HG03060 (cell line): Measurements from ENCODE around the gene CADM2.
A peak's percentile ranks its signal among the peaks of the same experiment; 100 is the strongest.

Experiments used
- ATAC-seq: cut with Tn5 transposase; IDR thresholded peaks from one replicate; pipeline ENCODE4 v1.9.1; 2021; ENCODE audit warnings: low read depth, moderate number of reproducible peaks; ENCODE audit not compliant: unreplicated experiment

The CADM2 gene

GRCh38 chr3:85535517-85535916 is 576.7 kb downstream of the CADM2 start:
- ATAC-seq = no peak

- no peak for ATAC-seq
Observed at GRCh38 chr3:85539232-85539631, 580.4 kb downstream of the CADM2 start.

- ATAC-seq = no peak
Observed at GRCh38 chr3:85554153-85554552, 595.4 kb downstream of the CADM2 start.

DNA sequence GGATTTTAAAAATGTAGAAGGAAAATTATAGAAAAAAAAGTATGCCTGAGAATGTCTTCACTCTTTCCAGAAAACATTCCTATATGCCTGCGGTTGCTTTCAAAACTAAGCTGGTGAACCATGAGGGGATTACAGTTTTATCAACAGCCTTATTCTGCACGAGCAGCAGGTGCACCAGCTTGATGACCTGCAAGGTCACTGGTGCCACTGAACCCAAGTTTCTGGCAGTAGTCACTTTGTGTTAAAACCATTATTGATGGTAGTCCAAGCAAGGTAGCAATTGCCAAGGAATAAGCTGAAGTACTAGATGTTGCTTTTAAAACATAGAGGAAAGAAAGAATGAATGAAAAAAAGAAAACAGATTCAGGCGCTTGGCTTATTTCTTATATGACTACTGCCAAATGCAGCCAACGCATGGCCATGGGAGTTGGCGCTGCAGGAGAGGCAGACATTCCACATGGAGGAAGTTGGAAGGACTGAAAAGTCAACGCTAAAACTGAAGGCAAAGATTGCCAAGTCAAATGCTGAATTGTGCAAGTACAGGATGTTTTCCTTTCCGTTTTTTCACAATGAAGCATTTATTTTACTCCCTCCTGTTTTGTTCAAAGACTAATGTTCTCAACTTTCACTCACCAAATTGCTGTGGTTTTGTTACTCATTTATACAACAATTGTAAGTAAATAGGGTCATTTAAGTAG is 601.4 kb downstream of the CADM2 start:
- no peak for ATAC-seq

DNA sequence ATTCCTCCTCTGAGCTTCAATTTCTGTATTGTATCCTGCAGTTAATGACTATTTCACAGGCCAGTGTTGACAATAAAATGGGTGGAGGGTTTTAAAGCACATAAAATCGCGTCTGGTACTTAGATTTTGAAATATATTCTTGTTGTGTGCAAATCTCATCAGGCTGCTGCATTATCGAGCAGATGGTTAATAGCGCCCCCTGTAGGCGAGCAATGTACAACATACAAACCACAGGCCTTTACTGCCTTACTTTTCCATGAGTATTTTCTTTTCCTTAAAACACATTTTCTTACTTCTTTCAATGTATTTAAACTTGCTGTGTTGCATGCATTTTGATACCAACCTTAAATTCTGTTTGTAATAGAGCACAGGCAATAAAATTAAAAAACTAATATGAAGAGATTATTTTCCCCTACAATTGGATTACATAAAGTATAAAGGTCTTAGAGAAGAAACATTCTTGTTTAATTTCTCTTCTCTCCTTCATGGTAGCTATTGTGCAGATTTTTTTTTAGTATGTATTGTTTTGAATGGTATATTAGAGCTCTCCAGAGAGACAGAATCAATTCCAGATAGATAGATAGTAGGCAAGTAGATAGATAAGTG is 608.4 kb downstream of the CADM2 start:
- no peak for ATAC-seq

DNA sequence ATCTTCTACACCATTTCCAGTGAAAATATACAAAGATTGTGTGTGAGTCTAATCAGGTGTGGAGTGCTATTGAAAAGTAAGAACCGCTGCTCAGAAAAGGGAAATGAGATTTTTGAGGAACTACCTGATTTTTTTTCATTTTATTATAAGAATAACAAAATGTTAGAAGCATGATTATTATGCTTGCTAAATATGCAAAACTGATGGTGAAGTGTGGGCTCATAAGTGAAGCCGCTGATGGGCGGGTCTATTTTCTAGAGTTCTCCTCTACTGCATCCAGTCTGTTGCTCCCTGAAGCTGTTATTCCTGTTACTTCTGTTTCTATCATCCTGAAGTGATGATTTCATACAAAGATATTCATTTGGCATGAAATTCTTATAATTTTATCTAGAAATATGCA is 612.0 kb downstream of the CADM2 start:
- ATAC-seq = no peak

DNA sequence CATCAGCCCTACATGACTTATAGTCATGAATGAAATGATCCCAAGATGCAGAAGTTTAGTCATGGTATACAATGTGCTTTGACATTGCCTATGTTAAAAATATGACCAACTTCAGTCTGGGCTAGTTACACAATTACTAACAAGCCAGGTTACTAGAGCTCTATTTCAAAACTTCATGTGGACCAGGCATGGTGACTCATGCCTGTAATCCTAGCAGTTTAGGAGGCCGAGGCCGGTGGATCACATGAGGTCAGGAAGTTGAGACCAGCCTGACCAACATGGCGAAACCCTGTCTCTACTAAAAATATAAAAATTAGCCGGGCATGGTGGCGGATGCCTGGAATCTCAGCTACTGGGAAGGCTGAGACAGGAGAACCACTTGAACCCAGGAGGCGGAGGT is 613.0 kb downstream of the CADM2 start:
- ATAC-seq = no peak

DNA sequence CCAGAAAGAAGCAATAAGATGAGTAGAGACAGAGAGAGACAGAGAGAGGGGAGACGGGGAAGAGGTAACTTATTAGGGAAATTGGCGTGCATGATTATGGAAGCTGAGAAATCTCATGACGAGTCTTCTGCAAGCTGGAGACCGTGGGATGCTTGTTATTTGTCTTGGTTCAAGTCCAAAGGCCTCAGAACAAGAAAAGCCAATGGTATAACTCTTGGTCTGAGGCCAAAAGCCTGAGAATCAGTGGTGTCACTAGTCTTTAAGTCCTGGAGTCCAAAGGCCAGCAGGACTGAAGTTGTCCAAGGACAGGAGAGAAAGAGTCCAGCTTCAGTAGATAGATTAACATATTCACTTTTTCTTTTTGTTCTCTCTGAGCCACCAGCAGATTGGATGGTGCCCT is 613.6 kb downstream of the CADM2 start:
- no peak for ATAC-seq

DNA sequence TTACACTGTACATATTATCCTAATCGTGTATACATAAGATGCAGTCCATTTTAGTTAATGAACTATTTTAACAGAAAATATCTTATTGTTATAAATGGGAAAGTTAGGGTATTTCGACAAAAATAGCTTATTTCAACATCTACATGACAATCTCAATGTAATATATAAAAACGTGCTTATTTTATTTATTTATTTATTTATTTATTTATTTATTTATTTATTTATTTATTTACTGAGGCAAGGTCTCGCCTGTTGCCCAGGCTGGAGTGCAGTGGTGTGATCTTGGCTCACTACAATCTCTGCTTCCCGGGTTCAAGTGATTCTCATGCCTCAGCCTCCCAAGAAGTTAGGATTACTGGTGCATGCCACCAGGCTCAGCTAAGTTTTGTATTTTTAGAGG is 614.2 kb downstream of the CADM2 start:
- ATAC-seq = no peak

- no peak for ATAC-seq
Observed at GRCh38 chr3:85574006-85574705, 615.4 kb downstream of the CADM2 start.

- peak; percentile 56 for ATAC-seq
Observed at GRCh38 chr3:85576091-85576690, 617.4 kb downstream of the CADM2 start.

- ATAC-seq = no peak
Observed at GRCh38 chr3:85576697-85577200, 618.0 kb downstream of the CADM2 start.

GRCh38 chr3:85584779-85585356 is 626.1 kb downstream of the CADM2 start:
- ATAC-seq = no peak

DNA sequence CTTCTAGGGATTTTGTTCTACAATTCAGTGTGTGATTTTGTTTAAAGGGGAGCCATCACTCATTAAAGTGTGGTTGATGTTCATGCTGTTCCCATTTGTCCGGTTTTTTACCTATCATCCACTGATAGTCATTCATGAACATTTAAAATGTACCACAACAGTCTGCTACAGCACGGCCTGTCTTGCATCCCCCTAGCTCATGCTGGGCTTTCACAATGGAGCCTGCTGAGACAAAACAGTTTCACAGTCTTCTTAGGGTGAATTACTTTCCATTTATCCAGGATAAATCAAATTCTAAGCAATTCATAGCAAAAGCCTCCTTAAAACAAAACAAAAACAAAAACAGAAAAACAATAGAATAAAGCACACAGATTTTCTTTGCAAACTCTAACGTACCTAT is 627.2 kb downstream of the CADM2 start:
- no peak for ATAC-seq

GRCh38 chr3:85589145-85589544 is 630.4 kb downstream of the CADM2 start:
- ATAC-seq = no peak

GRCh38 chr3:85591451-85591850 is 632.7 kb downstream of the CADM2 start:
- ATAC-seq = no peak

DNA sequence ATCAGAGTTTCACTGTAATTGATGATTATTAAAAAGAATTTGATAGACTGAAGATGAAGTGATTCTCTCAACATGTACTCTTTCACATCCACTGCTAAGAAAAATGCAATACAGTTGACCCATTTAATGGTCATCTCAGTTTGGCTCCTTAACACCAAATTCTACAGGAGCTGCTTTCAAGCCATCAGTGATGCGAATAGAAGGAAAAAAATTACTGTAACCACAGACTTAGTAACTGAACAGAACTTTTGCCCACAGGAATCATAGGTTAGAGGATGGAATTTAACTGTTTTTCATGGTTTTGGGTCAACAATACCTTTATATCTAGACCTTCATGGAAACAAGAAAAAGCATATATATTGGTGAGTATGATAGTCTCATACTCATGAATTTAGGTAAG is 633.5 kb downstream of the CADM2 start:
- ATAC-seq = no peak

DNA sequence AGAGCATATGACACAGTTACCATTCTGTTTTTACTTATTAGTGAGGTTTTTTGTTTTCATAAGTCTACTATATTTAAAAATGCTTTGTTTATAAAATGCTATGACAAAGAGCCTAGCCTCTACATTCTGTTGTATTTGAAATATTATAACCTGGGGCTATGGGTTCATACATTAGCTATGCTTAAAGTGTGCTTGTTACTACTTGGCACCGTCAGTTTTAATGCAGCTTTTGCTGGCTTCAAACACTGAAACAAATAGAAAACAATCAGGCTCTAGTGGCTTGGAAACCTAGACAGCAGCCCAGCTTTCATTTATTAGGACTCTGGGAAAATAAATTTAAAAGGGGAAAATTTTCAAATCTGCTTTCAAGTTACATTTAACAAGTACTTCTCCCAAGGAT is 635.9 kb downstream of the CADM2 start:
- ATAC-seq = no peak

DNA sequence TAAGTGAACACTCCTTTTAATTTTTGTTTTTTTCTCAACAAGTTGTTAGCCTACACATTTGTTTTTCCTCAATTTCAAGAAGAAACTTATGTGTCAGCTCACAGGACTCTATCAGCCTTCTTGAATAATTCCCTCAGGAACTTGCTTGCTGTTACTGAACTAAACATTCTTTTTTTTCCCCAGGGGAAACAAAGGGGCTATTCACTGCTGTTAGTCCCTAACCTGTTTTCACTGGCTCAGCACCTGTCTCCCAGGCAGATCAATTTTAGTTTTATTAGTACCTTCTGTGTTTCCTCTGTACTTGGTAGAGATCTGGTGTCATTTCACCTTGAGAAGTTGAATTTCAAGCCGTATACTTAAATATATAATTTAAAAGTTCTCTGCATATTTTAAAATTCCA is 644.6 kb downstream of the CADM2 start:
- ATAC-seq = no peak

DNA sequence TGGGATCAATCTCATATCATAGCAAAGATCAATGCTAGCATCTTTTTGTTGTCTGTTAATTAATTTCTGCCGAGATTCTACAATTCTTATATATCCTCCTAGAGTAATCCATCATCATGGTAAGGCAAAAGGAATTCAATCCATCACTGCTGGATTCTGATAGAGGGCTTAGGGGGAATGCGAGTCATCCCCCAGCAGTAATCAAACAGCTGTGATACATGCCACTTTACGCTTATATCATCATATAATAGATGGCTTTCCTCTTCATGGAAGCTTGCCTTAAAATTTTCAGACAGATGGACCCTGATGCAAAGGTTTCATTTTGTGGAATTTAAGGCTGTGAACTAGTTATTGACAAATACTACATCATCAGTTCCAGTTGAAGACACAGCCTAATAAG is 645.9 kb downstream of the CADM2 start:
- ATAC-seq = no peak

GRCh38 chr3:85605066-85605465 is 646.3 kb downstream of the CADM2 start:
- no peak for ATAC-seq
